Uterus (tissue), 2 donors: ENCODE results near the gene TRMT10C.

Source experiments
- CTCF ChIP-seq, 4 experiments: fragments of 200-600 bp in 2 of 4; fragments of 450-650 bp in 2 of 4; sonication (generic) in 2 of 4; IDR thresholded peaks; one replicate each; pipeline ENCODE4 v1.5.1; 2016 to 2019; ENCODE audit warnings: antibody characterized with exemption in 4 of 4, mild to moderate bottlenecking in 2 of 4, moderate library complexity in 1 of 4
- POLR2A ChIP-seq, 2 donors: fragments of 450-650 bp; IDR thresholded peaks; one replicate each; pipeline ENCODE4 v1.6.1; 2016; ENCODE audit warnings: antibody characterized with exemption in 2 of 2, mild to moderate bottlenecking in 1 of 2, moderate library complexity in 1 of 2

- TF ChIP-seq CTCF (IDR thresholded peaks at IDR 0.05) (no peak), POLR2A (IDR thresholded peaks at IDR 0.05) (no peak)
Observed at GRCh38 chr3:101591071-101591470, 29.4 kb downstream of the TRMT10C start.
